ENCODE results near the gene SLC16A1. TPM values are rescaled to one million over a fixed set of nuclear protein-coding genes. Genes with fewer than 3 reads are reported as not detected.

SLC16A1 gene
- polyA plus RNA-seq, 3 donors = 2.4 to 13.1 (median 10.3) TPM

DNA sequence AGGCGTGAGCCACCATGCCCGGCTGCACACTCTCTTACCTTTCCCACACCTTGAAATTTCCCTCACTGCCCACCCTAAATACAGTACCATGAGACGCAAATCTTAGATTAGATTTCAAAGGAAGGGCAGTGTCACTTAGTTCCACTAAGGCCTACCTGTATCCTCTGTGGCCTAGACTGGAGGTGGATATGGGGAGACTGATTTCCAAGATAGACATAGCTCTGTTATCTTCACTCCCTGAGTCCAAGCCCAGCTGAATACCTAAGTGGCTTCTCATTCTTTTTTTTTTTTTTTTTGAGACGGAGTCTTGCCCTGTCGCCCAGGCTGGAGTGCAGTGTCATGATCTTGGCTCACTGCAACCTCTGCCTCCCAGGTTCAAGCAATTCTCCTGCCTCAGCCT lies 89.0 kb downstream of the SLC16A1 start:
- WGBS (ENCODE audit: insufficient coverage) = 100% methylated on average over 2 of the region's 5 CpGs
- no peaks in the 10 kb centered on the region for H3K36me3 ChIP-seq (replicated peaks in 1 of 2; ENCODE audit: control insufficient read depth in 1 of 2, insufficient read depth in 2 of 2, low read length in 2 of 2)
- DNase-seq = no peak
- no peaks in the 10 kb centered on the region for H3K4me1 ChIP-seq (ENCODE audit: control insufficient read depth in 1 of 2, insufficient read depth in 2 of 2, low read length in 2 of 2)
- H3K9me3 ChIP-seq (replicated peaks in 1 of 2; ENCODE audit: control insufficient read depth in 1 of 2, insufficient read depth in 1 of 2, low read length in 2 of 2) = no peaks in the 10 kb centered on the region
- Mint-ChIP-seq H3K27ac (no peak overlapping the region), H3K4me1 (no peaks in the 10 kb centered on the region), H3K4me3 (no peak overlapping the region), H3K9me3 (peaks cover 0 to 1% (median 0%) of the 10 kb centered on the region in 7 donors), H3K36me3 (no peaks in the 10 kb centered on the region), H3K27me3 (ENCODE audit: low read depth in 3 of 3) (peaks cover 0 to 6% (median 3%) of the 10 kb centered on the region in 3 donors)
- no peak overlapping the region for H2AFZ ChIP-seq (ENCODE audit: insufficient read depth, low read depth, low read length, poor library complexity, severe bottlenecking)
- H3K4me3 ChIP-seq (replicated peaks in 1 of 3; ENCODE audit: low read depth in 2 of 3, low read length in 3 of 3) = no peak overlapping the region
- intact Hi-C loops (cut with micrococcal nuclease) = no loop called here
- H3K9ac ChIP-seq (ENCODE audit: insufficient read depth, low read length, poor library complexity, severe bottlenecking) = no peak overlapping the region
- no peak overlapping the region for H3K27ac ChIP-seq (ENCODE audit: low read depth in 1 of 2, low read length in 2 of 2)
- TF ChIP-seq, protein P1, sequence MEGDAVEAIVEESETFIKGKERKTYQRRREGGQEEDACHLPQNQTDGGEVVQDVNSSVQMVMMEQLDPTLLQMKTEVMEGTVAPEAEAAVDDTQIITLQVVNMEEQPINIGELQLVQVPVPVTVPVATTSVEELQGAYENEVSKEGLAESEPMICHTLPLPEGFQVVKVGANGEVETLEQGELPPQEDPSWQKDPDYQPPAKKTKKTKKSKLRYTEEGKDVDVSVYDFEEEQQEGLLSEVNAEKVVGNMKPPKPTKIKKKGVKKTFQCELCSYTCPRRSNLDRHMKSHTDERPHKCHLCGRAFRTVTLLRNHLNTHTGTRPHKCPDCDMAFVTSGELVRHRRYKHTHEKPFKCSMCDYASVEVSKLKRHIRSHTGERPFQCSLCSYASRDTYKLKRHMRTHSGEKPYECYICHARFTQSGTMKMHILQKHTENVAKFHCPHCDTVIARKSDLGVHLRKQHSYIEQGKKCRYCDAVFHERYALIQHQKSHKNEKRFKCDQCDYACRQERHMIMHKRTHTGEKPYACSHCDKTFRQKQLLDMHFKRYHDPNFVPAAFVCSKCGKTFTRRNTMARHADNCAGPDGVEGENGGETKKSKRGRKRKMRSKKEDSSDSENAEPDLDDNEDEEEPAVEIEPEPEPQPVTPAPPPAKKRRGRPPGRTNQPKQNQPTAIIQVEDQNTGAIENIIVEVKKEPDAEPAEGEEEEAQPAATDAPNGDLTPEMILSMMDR (IDR thresholded peaks at IDR 0.05) = no peak
- no peaks in the 10 kb centered on the region for H3K27me3 ChIP-seq (ENCODE audit: control insufficient read depth in 2 of 2, insufficient read depth in 2 of 2, low read length in 2 of 2)
- no peaks in the 10 kb centered on the region for H4K20me1 ChIP-seq (ENCODE audit: insufficient read depth, low read length)
- H3K4me2 ChIP-seq (replicated peaks; ENCODE audit: extremely low read depth, low read length, poor library complexity, severe bottlenecking) = no peak overlapping the region
- no peaks in the 10 kb centered on the region for H3K79me2 ChIP-seq (ENCODE audit: insufficient read depth, low read length)

DNA sequence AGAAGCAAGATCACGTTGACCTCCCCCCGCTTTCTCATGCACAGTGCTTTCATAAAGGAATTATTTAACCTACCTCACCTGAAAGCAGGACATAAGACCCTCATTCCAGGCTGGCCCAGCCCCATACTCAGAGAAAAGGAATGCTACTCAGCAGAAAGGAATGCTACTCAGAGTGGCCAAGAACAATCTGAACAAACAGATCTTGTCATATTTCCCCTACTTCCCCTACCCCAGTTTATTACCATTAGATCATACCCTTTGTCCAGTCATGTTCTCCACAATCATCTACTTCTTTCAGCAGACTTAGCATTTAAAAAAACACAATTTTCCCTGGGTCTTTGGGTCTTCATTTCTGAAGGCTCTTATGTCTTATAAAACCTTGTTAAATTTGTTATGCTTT lies 89.8 kb downstream of the SLC16A1 start:
- H3K4me3 Mint-ChIP-seq = no peak overlapping the region
- Histone ChIP-seq H4K20me1 (ENCODE audit: insufficient read depth, low read length) (no peaks in the 10 kb centered on the region), H3K9me3 (replicated peaks in 1 of 2; ENCODE audit: control insufficient read depth in 1 of 2, insufficient read depth in 1 of 2, low read length in 2 of 2) (no peaks in the 10 kb centered on the region), H2AFZ (ENCODE audit: insufficient read depth, low read depth, low read length, poor library complexity, severe bottlenecking) (no peak overlapping the region), H3K27ac (ENCODE audit: low read depth in 1 of 2, low read length in 2 of 2) (no peak overlapping the region), H3K27me3 (ENCODE audit: control insufficient read depth in 2 of 2, insufficient read depth in 2 of 2, low read length in 2 of 2) (no peaks in the 10 kb centered on the region), H3K36me3 (replicated peaks in 1 of 2; ENCODE audit: control insufficient read depth in 1 of 2, insufficient read depth in 2 of 2, low read length in 2 of 2) (no peaks in the 10 kb centered on the region), H3K79me2 (ENCODE audit: insufficient read depth, low read length) (no peaks in the 10 kb centered on the region), H3K4me3 (replicated peaks in 1 of 3; ENCODE audit: low read depth in 2 of 3, low read length in 3 of 3) (no peak overlapping the region), H3K9ac (ENCODE audit: insufficient read depth, low read length, poor library complexity, severe bottlenecking) (no peak overlapping the region), H3K4me2 (replicated peaks; ENCODE audit: extremely low read depth, low read length, poor library complexity, severe bottlenecking) (no peak overlapping the region), H3K4me1 (ENCODE audit: control insufficient read depth in 1 of 2, insufficient read depth in 2 of 2, low read length in 2 of 2) (no peaks in the 10 kb centered on the region)
- WGBS (ENCODE audit: insufficient coverage) = 90% methylated on average over 2 of the region's 2 CpGs
- TF ChIP-seq, protein P1 (IDR thresholded peaks at IDR 0.05) = no peak
- H3K27ac Mint-ChIP-seq = no peak overlapping the region
- no peaks in the 10 kb centered on the region for H3K36me3 Mint-ChIP-seq
- peaks cover 0 to 7% (median 2%) of the 10 kb centered on the region in 3 donors for H3K27me3 Mint-ChIP-seq (ENCODE audit: low read depth in 3 of 3)
- DNase-seq = no peak
- peaks cover 0 to 1% (median 0%) of the 10 kb centered on the region in 7 donors for H3K9me3 Mint-ChIP-seq
- no peaks in the 10 kb centered on the region for H3K4me1 Mint-ChIP-seq
- intact Hi-C loops (cut with micrococcal nuclease) = no loop called here
